Stimulated activated naive CD4-positive, alpha-beta T cell treated with Interleukin-2 at 50 U/mL for 16 hours (primary cell): ENCODE data around the gene CATSPER1.

Experiments used
- DNase-seq: peaks from one replicate; lab custom pipeline; 2025; lab: John Stamatoyannopoulos, UW

The CATSPER1 gene

GRCh38 chr11:66026017-66026529 is at the start of gene CATSPER1:
Gene CATSPER1 (minus strand): TSS chr11:66026479. CDS start chr11:66026379, 100 bp downstream.
- DNase-seq = no peak

DNA sequence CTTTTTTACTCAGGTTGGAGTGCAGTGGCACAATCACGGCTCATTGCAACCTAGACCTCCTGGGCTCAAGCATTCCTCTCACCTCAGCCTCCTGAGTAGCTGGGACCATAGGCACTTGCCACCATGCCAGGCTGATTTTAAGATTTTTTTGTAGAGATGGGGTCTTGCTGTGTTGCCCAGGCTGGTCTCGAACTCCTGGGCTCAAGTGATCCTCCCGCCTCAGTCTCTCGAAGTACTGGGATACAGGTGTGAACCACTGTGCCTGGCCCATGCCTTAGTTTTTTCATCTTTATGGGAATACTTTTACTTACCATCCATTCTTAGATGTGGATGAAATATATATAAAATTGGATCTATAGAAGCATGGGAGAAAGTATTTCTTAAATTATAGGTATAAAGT is 49.0 kb upstream of the CATSPER1 start:
- DNase-seq = no peak

DNA sequence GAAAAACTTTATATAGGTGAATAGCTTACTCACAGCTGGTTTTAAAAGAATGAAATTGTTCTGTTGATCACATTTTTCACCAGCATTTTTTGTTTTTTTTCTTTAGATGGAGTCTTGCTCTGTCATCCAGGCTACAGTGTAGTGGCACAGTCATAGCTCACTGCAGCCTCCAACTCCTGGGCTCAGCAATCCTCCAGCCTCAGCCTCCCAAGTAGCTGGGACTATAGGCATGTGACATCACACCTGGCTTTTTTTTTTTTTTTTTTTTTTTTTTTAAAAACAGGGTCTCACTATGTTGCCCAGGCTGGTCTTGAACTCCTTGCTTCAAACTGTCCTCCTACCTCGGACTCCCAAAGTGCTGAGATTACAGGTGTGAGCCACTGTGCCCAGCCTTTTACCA is 47.4 kb upstream of the CATSPER1 start:
- DNase-seq = no peak

- no peak for DNase-seq
Measured at GRCh38 chr11:66072518-66072917, 46.2 kb upstream of the CATSPER1 start.

DNA sequence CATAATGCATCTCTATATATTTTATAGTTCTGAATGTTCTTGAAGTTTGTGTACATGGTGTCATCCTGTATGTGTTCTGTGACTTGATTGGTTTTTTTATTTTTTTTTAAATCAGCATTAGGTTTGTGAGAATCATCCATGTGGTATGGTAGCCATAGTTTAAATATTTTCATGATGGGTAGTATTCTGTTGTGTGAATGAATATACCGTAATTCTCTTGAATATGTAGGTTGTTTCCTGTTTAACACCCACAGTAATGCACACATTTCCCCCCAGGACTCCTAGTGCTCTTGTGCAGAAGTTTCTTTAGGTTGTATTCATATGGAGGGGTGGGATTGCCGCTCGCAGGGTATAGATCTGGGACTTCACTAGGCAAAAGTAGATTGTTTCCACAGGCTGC is 45.8 kb upstream of the CATSPER1 start:
- no peak for DNase-seq

GRCh38 chr11:66071381-66071801 is 45.1 kb upstream of the CATSPER1 start:
- no peak for DNase-seq

- DNase-seq = no peak
Measured at GRCh38 chr11:66070604-66071380, 44.5 kb upstream of the CATSPER1 start.

DNA sequence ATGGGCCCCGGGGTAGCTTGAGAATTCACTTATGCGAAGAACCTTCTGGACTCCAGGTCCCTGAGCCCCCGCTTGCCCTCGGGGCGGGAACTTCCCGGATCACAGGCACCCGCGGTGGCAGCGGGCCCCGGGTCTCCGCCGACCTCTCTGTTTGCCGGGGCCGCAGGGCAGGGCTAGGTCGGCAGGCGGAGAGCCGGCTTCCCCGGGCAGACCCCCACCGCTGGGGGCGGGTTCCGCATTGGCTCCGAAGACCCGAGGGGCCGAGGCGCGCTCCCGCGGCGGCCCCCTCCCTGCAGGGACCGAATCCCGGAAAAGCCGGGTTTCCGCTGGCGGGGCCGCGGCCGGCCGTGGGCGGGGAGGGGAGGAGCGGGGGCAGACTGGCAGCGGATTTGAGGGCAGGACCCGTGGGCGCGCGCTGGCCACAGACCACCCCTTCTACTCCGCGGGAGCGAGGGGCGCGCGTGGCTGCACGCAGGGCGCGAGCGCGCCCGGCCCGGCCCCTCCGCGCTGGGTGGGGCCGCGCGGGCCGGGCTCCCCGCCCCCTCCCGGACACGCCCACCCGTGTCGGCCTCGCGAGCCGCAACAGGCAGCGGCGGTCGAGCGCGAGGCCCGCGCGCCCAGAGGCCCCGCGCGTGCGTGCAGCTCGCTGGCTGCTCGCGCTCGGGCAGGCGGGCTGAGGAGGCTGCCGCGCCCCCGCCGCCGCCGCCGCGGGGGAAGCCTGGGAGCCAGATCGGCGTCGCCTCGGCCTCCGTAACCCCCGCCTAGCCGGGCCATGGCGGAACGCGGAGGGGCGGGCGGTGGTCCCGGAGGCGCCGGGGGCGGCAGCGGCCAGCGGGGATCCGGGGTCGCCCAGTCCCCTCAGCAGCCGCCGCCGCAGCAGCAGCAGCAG is 43.7 kb upstream of the CATSPER1 start, which contains the start of gene PACS1:
TSS of gene PACS1 (plus strand) at position 558 of the 889 bp plus-strand sequence. CDS start at position 773, 215 bp downstream.
- DNase-seq = peak; percentile 70

GRCh38 chr11:66068923-66069714 is 42.8 kb upstream of the CATSPER1 start:
- DNase-seq = peak; percentile 31

DNA sequence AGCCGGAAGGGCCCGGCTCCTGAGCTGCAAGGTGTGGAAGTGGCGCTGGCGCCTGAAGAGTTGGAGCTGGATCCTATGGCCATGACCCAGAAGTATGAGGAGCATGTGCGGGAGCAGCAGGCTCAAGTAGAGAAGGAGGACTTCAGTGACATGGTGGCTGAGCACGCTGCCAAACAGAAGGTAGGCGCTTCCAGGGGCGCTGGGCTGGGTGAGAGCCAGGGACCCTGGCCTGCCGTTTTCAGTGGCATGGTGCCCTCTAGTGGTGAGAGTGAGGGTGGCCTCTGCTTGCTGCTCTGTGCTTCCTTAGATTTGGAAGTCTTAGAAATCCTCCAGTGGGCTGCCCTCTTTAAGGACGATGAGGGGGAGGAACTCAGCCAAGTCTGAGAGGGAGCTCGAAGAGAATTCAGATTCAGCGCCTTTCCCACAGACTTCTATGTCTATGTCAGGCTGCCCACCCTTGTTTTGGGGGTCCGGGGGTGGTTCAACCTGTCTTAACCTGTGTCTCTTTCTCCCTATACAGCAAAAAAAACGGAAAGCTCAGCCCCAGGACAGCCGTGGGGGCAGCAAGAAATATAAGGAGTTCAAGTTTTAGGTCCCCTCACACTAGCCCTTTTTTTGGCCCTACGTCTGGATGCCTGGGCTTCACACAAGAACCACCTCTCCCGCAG is 42.0 kb upstream of the CATSPER1 start:
- peak; percentile 60 for DNase-seq

GRCh38 chr11:66067640-66068039 is 41.4 kb upstream of the CATSPER1 start:
- no peak for DNase-seq

DNA sequence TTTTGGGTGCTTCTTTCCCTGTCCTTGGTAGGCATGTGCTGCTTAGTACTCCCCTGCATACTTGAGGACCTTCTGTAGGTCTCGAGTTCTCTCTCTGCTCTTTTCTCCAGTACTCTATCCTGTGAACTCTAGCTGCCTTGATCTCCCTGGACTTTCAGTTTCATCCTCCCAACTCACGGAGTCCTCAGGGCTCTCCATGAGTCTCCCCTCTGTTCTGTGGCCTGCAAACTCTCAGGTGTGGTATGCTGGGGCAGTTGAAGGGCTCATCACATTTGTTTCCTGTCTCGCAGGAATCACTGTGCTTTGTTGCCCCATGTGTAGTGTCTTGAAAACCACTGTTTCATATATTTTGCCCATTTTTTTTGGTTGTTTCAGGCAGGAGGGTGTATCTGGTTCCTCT is 40.5 kb upstream of the CATSPER1 start:
- DNase-seq = no peak

GRCh38 chr11:66064571-66064970 is 38.3 kb upstream of the CATSPER1 start:
- no peak for DNase-seq

GRCh38 chr11:66063900-66064299 is 37.6 kb upstream of the CATSPER1 start:
- no peak for DNase-seq

GRCh38 chr11:66062408-66062807 is 36.1 kb upstream of the CATSPER1 start:
- no peak for DNase-seq

DNA sequence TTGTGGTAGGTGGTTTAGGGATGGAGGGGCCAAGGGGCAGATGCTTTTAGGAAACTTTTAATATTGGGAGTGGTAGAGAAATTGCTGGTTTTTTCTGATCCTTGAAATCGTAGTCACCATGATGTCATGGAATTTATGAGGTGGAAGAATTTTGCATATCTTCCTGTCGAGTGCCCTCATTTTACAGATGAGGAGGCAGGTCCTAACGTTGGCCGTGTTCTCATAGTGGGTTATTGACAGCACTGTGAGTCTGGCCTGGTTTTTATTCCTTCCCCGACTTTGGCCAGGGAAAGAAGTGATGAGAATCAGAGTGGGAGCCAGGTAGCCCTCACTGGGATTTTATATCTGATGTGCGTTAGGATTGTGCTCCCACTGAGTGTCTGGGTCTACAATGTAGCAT is 35.0 kb upstream of the CATSPER1 start:
- DNase-seq = no peak

DNA sequence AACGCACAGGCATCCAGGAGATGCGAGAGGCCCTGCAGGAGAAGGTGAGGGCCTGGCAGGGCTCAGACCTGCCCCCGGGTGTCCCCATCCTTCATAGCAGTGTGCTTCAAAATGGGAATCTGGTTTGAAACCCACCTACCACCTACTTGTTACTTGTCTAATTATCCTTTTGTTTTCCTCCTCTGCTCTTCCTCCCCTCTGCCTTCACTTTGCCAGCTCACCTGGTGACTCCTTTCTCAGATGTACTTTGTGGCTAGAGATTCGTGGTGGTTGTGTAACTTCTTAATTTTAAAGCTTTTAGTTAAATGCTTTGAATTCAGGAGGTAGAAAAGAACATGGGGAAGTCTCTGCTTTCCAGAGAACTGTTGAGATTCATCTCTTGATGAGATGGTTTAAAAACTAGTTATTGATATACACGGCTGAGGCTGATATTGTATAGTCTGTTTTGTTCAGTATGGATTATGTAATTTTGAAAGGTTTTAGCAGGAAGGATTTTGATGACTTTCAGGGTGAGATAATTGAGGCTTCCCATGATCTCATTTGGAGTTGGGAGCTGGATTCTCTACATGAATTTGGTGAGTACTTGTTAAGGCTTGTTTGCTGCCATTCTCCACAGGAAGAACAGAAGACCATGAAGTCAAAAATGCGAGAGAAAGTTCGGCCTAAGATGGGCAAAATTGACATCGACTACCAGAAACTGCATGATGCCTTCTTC is 33.8 kb upstream of the CATSPER1 start:
- DNase-seq = no peak

GRCh38 chr11:66056501-66056900 is 30.2 kb upstream of the CATSPER1 start:
- DNase-seq = no peak

DNA sequence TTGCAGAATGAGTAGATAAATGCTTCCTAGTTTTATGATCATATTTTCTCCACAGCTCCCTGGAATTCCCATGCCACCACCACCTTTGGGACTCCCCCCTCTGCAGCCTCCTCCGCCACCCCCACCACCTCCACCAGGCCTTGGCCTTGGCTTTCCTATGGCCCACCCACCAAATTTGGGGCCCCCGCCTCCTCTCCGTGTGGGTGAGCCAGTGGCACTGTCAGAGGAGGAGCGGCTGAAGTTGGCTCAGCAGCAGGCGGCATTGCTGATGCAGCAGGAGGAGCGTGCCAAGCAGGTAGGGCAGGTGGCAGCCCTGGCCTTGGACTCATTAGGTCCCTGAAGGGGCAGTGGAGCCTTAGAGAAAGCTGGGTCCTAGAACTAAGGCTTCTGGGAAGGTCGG is 28.7 kb upstream of the CATSPER1 start:
- no peak for DNase-seq

DNA sequence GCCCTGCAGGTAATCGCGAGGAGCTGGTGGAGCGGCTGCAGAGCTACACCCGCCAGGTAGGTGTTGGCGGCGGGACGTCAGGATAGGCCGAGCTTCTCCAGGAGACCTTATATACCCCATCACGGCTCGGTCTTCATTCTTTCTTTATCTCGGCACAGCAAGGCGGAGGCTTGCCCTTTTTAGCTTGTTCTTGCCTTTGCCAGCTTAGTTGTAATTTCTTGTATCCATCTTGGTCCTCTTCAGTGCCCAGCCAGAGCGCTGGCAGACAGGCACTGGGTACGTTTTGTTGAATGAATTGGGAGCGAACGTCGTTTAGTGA is 26.3 kb upstream of the CATSPER1 start:
- no peak for DNase-seq
